Smooth muscle cell (in vitro differentiated cells): Measurements from ENCODE around the gene TRDN. TPM values are rescaled to one million over a fixed set of nuclear protein-coding genes. Genes with fewer than 3 reads are reported as not detected.

Experiments used
- DNase-seq: peaks from one replicate; lab custom pipeline; 2025; ENCODE audit not compliant: unreplicated experiment; lab: John Stamatoyannopoulos, UW
- H2AFZ ChIP-seq: fragments of 200-600 bp; sonication (generic); 2 replicates; pipeline ENCODE4 v1.6.0; 2016; ENCODE audit warnings: antibody characterized with exemption, low read depth, mild to moderate bottlenecking
- H3F3A ChIP-seq: fragments of 200-600 bp; sonication (generic); 2 replicates; pipeline ENCODE4 v1.6.0; 2017; ENCODE audit warnings: antibody characterized with exemption, low read depth
- H3K27ac ChIP-seq: fragments of 200-600 bp; sonication (generic); 2 replicates; pipeline ENCODE4 v1.5.1; 2016; ENCODE audit warnings: low read depth, mild to moderate bottlenecking
- H3K27me3 ChIP-seq: fragments of 200-600 bp; sonication (generic); 2 replicates; pipeline ENCODE4 v1.6.1; 2016; ENCODE audit warnings: low read depth, mild to moderate bottlenecking
- H3K36me3 ChIP-seq: fragments of 200-600 bp; sonication (generic); 2 replicates; pipeline ENCODE4 v1.5.1; 2016; ENCODE audit warnings: low read depth
- H3K4me1 ChIP-seq: fragments of 200-600 bp; sonication (generic); 2 replicates; pipeline ENCODE4 v1.5.1; 2016; ENCODE audit warnings: low read depth
- H3K4me2 ChIP-seq: fragments of 200-600 bp; sonication (generic); 2 replicates; pipeline ENCODE4 v1.6.0; 2016; ENCODE audit warnings: mild to moderate bottlenecking
- H3K4me3 ChIP-seq: fragments of 200-600 bp; sonication (generic); 2 replicates; pipeline ENCODE4 v1.5.1; 2016; ENCODE audit warnings: mild to moderate bottlenecking
- H3K79me2 ChIP-seq: fragments of 200-600 bp; sonication (generic); 2 replicates; pipeline ENCODE4 v1.6.0; 2016; ENCODE audit warnings: low read depth, mild to moderate bottlenecking
- H3K9ac ChIP-seq: fragments of 200-600 bp; sonication (generic); 2 replicates; pipeline ENCODE4 v1.6.0; 2016; ENCODE audit warnings: low read depth
- H3K9me3 ChIP-seq: fragments of 200-600 bp; sonication (generic); replicated peaks from 2 replicates; pipeline ENCODE4 v1.5.1; 2016; ENCODE audit warnings: low read depth
- H4K20me1 ChIP-seq: fragments of 200-600 bp; sonication (generic); 2 replicates; pipeline ENCODE4 v1.6.0; 2016; ENCODE audit warnings: low read depth
- WGBS: methylation state at CpG from one replicate; pipeline ENCODE4 v1.1.7; 2016; ENCODE audit warnings: low lambda C conversion rate; 5-methylcytosine and 5-hydroxymethylcytosine counted together
- polyA plus RNA-seq: library from polyadenylated mRNA; unstranded; fragments of >200 nt; fragmentation: Nextera tagmentation; extraction: Ambion mirVana; gene quantifications from 2 replicates; pipeline ENCODE4 v1.2.1, GENCODE V29; 2016
- total RNA-seq: library from RNA; depleted of rRNA; stranded (reverse); fragments of >200 nt; gene quantifications from 2 replicates; pipeline ENCODE4 v1.2.3, GENCODE V29; 2014
- TF ChIP-seq, protein P1 (sequence below): fragments of 200-600 bp; sonication (generic); IDR thresholded peaks from 2 replicates; pipeline ENCODE4 v1.5.1; 2017; ENCODE audit warnings: borderline replicate concordance, mild to moderate bottlenecking, antibody characterized with exemption; ENCODE audit not compliant: insufficient read depth, poor library complexity, severe bottlenecking

TRDN gene
- total and polyA plus RNA-seq, 2 experiments from 2014 or later: 0.14 TPM; not detected in 1

- peaks cover 10% of the 10 kb centered on the region for H3K27me3 ChIP-seq
- no peaks in the 10 kb centered on the region for H3K4me1 ChIP-seq
- TF ChIP-seq, protein P1, sequence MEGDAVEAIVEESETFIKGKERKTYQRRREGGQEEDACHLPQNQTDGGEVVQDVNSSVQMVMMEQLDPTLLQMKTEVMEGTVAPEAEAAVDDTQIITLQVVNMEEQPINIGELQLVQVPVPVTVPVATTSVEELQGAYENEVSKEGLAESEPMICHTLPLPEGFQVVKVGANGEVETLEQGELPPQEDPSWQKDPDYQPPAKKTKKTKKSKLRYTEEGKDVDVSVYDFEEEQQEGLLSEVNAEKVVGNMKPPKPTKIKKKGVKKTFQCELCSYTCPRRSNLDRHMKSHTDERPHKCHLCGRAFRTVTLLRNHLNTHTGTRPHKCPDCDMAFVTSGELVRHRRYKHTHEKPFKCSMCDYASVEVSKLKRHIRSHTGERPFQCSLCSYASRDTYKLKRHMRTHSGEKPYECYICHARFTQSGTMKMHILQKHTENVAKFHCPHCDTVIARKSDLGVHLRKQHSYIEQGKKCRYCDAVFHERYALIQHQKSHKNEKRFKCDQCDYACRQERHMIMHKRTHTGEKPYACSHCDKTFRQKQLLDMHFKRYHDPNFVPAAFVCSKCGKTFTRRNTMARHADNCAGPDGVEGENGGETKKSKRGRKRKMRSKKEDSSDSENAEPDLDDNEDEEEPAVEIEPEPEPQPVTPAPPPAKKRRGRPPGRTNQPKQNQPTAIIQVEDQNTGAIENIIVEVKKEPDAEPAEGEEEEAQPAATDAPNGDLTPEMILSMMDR: no peak
- no peak overlapping the region for H3K27ac ChIP-seq
- DNase-seq: no peak
- H3F3A ChIP-seq: no peaks in the 10 kb centered on the region
- 92% methylated on average over 1 of the region's 1 CpG for WGBS
- no peak overlapping the region for H3K4me3 ChIP-seq
- no peaks in the 10 kb centered on the region for H3K36me3 ChIP-seq
- H2AFZ ChIP-seq: no peak overlapping the region
- no peaks in the 10 kb centered on the region for H3K79me2 ChIP-seq
- no peaks in the 10 kb centered on the region for H3K9me3 ChIP-seq
- H4K20me1 ChIP-seq: no peaks in the 10 kb centered on the region
- no peak overlapping the region for H3K4me2 ChIP-seq
- no peak overlapping the region for H3K9ac ChIP-seq
These were observed 292.9 kb downstream of the TRDN start for GRCh38 chr6:123343836-123344235.

DNA sequence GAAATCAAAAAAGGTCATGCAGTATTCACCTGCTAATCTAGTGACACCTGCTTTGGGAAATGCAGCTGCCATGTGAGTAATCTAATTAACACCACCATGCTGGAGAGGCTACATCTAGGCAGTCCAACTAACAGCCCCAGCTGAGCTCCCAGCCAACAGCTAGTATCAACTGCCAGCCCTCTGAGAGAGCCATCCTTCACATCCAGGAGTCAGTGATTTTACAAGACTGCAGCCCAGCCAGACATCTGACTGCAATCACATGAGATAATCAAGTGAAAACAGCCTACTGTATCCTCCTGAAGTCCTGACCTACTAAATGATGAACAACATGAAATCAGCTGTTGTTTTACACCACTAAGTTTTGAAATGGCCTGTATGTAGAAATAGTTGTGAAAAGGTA lies 298.4 kb downstream of the TRDN start:
- Histone ChIP-seq H3F3A (no peaks in the 10 kb centered on the region), H3K27me3 (no peaks in the 10 kb centered on the region), H3K4me3 (no peak overlapping the region), H3K36me3 (no peaks in the 10 kb centered on the region), H3K9ac (no peak overlapping the region), H3K79me2 (no peaks in the 10 kb centered on the region), H3K4me1 (no peaks in the 10 kb centered on the region), H3K27ac (no peak overlapping the region), H2AFZ (no peak overlapping the region), H4K20me1 (no peaks in the 10 kb centered on the region), H3K9me3 (no peaks in the 10 kb centered on the region), H3K4me2 (no peak overlapping the region)
- TF ChIP-seq, protein P1: no peak
- DNase-seq: no peak

- DNase-seq: no peak
- TF ChIP-seq, protein P1: no peak
- Histone ChIP-seq H3F3A (no peaks in the 10 kb centered on the region), H3K4me3 (no peak overlapping the region), H3K27me3 (no peaks in the 10 kb centered on the region), H3K27ac (no peak overlapping the region), H3K79me2 (no peaks in the 10 kb centered on the region), H3K4me2 (no peak overlapping the region), H3K9me3 (no peaks in the 10 kb centered on the region), H3K9ac (no peak overlapping the region), H4K20me1 (no peaks in the 10 kb centered on the region), H3K4me1 (no peaks in the 10 kb centered on the region), H2AFZ (no peak overlapping the region), H3K36me3 (no peaks in the 10 kb centered on the region)
- 53% methylated on average over 3 of the region's 3 CpGs for WGBS
These were observed 303.6 kb downstream of the TRDN start for GRCh38 chr6:123333000-123333756.

GRCh38 chr6:123332070-123332469 lies 304.7 kb downstream of the TRDN start:
- no peaks in the 10 kb centered on the region for H4K20me1 ChIP-seq
- H3K4me2 ChIP-seq: no peak overlapping the region
- no peaks in the 10 kb centered on the region for H3F3A ChIP-seq
- no peaks in the 10 kb centered on the region for H3K27me3 ChIP-seq
- no peak overlapping the region for H3K9ac ChIP-seq
- H3K4me3 ChIP-seq: no peak overlapping the region
- no peaks in the 10 kb centered on the region for H3K36me3 ChIP-seq
- H3K79me2 ChIP-seq: no peaks in the 10 kb centered on the region
- H3K4me1 ChIP-seq: no peaks in the 10 kb centered on the region
- DNase-seq: no peak
- H2AFZ ChIP-seq: no peak overlapping the region
- H3K9me3 ChIP-seq: no peaks in the 10 kb centered on the region
- H3K27ac ChIP-seq: no peak overlapping the region
- TF ChIP-seq, protein P1: no peak
- WGBS: 90% methylated on average over 2 of the region's 2 CpGs
